Testis (tissue), 3 donors: ENCODE results near the gene PRR23A. TPM values are rescaled to one million over a fixed set of nuclear protein-coding genes. Genes with fewer than 3 reads are reported as not detected.

Experiments used
- DNase-seq: peaks from one replicate; pipeline ENCODE4 v3.0.0-alpha.2; 2019
- H3K27ac ChIP-seq, 2 donors: fragments of 200-600 bp; sonication (generic); one replicate each; pipeline ENCODE4 v1.5.1; 2019
- H3K27me3 ChIP-seq: fragments of 200-600 bp; sonication (generic); one replicate; pipeline ENCODE4 v1.5.1; 2019
- H3K36me3 ChIP-seq: fragments of 200-600 bp; sonication (generic); one replicate; pipeline ENCODE4 v1.5.1; 2017; ENCODE audit warnings: low read depth; ENCODE audit errors: missing control alignments
- H3K4me1 ChIP-seq: fragments of 200-600 bp; sonication (generic); one replicate; pipeline ENCODE4 v1.5.1; 2019
- H3K4me3 ChIP-seq, 2 donors: fragments of 200-600 bp; sonication (generic); one replicate each; pipeline ENCODE4 v1.5.1; 2017 to 2019
- H3K9me3 ChIP-seq: fragments of 200-600 bp; sonication (generic); one replicate; pipeline ENCODE4 v1.5.1; 2017
- CTCF ChIP-seq, 3 experiments: fragments of 450-650 bp in 2 of 3; fragments of 200-600 bp in 1 of 3; sonication (generic) in 1 of 3; IDR thresholded peaks; one replicate each; pipeline ENCODE4 v1.5.1; 2016 to 2019; ENCODE audit warnings: antibody characterized with exemption in 3 of 3, mild to moderate bottlenecking in 2 of 3, moderate library complexity in 1 of 3
- POLR2A ChIP-seq: fragments of 450-650 bp; IDR thresholded peaks from one replicate; pipeline ENCODE4 v1.6.1; 2017; ENCODE audit warnings: antibody characterized with exemption, mild to moderate bottlenecking, moderate library complexity
- WGBS, 2 donors: methylation state at CpG; one replicate each; pipeline ENCODE4 v1.1.5; 2018; 5-methylcytosine and 5-hydroxymethylcytosine counted together
- intact Hi-C: fragments of 100-400 bp; cut with DNase I; formaldehyde crosslinking; loops from one replicate; pipeline ENCODE4 v1.15.1; 2023; ENCODE audit warnings: low total_unique reads
- polyA plus RNA-seq: library from polyadenylated mRNA; stranded (reverse); fragments of 350-450 nt; fragmentation: Illumina TruSeq; extraction: RNeasy Lipid Tissue Mini Kit (QIAGEN cat#74804); gene quantifications from one replicate; pipeline ENCODE4 v1.2.3, GENCODE V29; 2014; ENCODE audit warnings: low read depth, low replicate concordance; ENCODE audit not compliant: insufficient read depth
- total RNA-seq, 2 donors: library from RNA; depleted of rRNA; stranded (reverse); fragments of >200 nt; gene quantifications; one replicate each; pipeline ENCODE4 v1.2.3, GENCODE V29; 2016

PRR23A gene
- total and polyA plus RNA-seq, 3 donors from 2014 or later, result 2.8 to 14.8 (median 6.6) TPM

DNA sequence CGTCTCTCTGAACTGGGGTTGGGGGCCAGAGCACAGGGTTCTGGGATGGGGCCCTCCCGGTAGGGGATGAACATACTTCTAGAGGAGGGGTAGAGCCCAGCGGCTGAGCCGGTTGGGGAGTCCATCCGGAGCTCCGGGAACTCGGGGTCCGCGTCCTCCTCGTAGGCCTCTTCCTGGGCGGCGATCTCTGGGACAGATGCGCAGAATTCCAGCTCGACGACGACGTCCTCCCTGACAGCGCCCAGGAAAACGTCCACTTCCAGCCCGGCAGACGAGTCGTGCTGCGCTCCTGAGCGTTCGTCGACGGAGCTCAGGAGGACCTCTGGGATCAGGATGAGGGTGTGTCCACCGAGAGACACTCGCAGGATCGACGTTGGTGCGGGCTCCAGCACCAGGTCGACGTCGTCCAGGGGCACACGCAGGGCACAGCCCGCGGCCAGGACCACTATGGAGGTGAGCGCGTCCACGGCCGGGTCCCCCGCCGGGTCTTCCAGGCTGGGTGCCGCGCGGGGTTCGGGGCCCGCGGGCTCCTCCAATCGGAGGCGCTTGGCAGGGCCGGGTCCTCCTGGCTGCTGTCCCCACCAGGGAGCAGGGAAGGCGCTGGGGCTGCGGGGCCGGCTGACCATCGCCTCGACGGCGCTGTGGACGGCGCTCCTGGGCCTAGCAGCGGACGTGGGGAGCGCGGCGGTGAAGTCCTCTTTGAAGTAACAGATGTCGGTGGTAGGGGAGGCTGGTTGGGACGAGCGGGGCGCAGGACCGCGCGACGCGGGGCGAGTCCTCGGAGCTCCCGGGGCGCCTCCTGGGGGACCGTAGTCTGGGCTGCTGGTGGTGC lies 14.2 kb upstream of the PRR23A start:
- Histone ChIP-seq H3K36me3 (no peaks in the 10 kb centered on the region), H3K4me3 (peak overlapping the region; percentile 42 to 52), H3K27me3 (no peaks in the 10 kb centered on the region), H3K4me1 (no peaks in the 10 kb centered on the region), H3K27ac (no peak overlapping the region), H3K9me3 (no peaks in the 10 kb centered on the region)
- DNase-seq, result no peak
- 41 to 50% methylated on average over 48 to 80 of the region's 81 CpGs for WGBS, 2 donors
- TF ChIP-seq POLR2A (no peak), CTCF (IDR thresholded peaks at IDR 0.05) (no peak)
- intact Hi-C loops, result no loop called here

DNA sequence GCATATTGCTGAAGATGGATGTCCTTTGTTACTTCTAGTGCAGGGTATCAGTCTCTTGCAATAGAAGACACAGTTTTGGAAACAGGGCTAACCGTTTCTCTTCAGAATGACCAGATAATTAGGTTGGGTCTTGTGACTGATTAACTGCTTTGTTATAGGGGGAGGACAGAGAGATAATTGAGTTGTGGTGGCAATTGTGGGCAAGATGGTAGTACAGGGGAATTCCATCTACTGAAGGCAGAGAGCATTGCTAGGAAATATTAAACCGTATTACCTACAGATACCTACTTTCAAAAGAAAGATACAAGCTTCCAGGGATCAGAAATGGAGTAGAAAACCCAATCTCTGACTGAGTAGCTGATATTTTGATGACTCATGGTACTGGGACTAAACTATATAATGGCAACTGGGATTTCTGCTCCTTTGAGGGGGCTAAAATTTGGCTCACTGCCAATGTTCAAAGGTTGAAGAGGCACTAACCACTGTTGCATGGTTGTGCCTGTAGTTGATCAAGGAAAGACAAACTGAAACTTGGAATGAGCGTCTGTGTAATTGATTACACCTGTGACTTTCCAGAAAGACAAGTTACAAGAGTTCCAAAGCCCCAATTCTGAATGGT lies 10.5 kb upstream of the PRR23A start:
- Histone ChIP-seq H3K36me3 (no peaks in the 10 kb centered on the region), H3K9me3 (no peaks in the 10 kb centered on the region), H3K27ac (no peak overlapping the region), H3K27me3 (no peaks in the 10 kb centered on the region), H3K4me3 (no peak overlapping the region), H3K4me1 (no peaks in the 10 kb centered on the region)
- no peak for DNase-seq
- TF ChIP-seq POLR2A (no peak), CTCF (IDR thresholded peaks at IDR 0.05) (no peak)
- WGBS, 2 donors, result 64 to 68% methylated on average over 3 of the region's 3 CpGs
- intact Hi-C loops, result no loop called here

- intact Hi-C loops, result no loop called here
- WGBS, 2 donors, result 60 to 62% methylated on average over 23 to 45 of the region's 45 CpGs
- Histone ChIP-seq H3K36me3 (no peaks in the 10 kb centered on the region), H3K9me3 (no peaks in the 10 kb centered on the region), H3K4me1 (no peaks in the 10 kb centered on the region), H3K4me3 (peak overlapping the region; percentile 46 to 63), H3K27ac (no peak overlapping the region), H3K27me3 (no peaks in the 10 kb centered on the region)
- DNase-seq, result peak; percentile 20
- TF ChIP-seq CTCF (IDR thresholded peaks at IDR 0.05) (no peak), POLR2A (no peak)
Observed at GRCh38 chr3:139005356-139005993, 593 bp downstream of the PRR23A start.

- WGBS, 2 donors, result 74 to 84% methylated on average over 1 of the region's 1 CpG
- DNase-seq, result no peak
- TF ChIP-seq CTCF (IDR thresholded peaks at IDR 0.05), result no peak
- TF ChIP-seq POLR2A, result no peak
Observed at GRCh38 chr3:138995706-138996105, 10.4 kb downstream of the PRR23A start.

More at GRCh38 chr3:138995706-138996105, 10.4 kb downstream of the PRR23A start:
- no peak overlapping the region for H3K4me3 ChIP-seq
- H3K4me1 ChIP-seq, result no peaks in the 10 kb centered on the region
- intact Hi-C loops, result no loop called here
- H3K27me3 ChIP-seq, result no peaks in the 10 kb centered on the region
- no peak overlapping the region for H3K27ac ChIP-seq
- no peaks in the 10 kb centered on the region for H3K9me3 ChIP-seq
- H3K36me3 ChIP-seq, result no peaks in the 10 kb centered on the region
